SK-N-SH treated with all-trans-retinoic acid at 6 μM for 48 hours (cell line): ENCODE data around the gene KLK14.

Source experiments
- ATAC-seq: fragments of 200-7000 bp; cut with Tn5 transposase; 3 replicates; pipeline ENCODE4 v1.9.1; 2020; ENCODE audit warnings: mild to moderate bottlenecking, moderate library complexity
- ARNTL ChIP-seq: fragments of 450-650 bp; formaldehyde crosslinking; IDR thresholded peaks from 2 replicates; pipeline ENCODE4 v1.5.0; 2020; ENCODE audit warnings: low read depth, mild to moderate bottlenecking, moderate library complexity, borderline replicate concordance
- CSRNP3 ChIP-seq: fragments of 250-450 bp; sonication (Bioruptor Pico); IDR thresholded peaks from 2 replicates; pipeline ENCODE4 v1.5.1; 2021; ENCODE audit warnings: mild to moderate bottlenecking, moderate library complexity
- ISL1 ChIP-seq: fragments of 250-450 bp; sonication (Bioruptor Pico); IDR thresholded peaks from 2 replicates; pipeline ENCODE4 v2.1.2; 2022; ENCODE audit warnings: mild to moderate bottlenecking, moderate library complexity
- OSR1 ChIP-seq: fragments of 250-450 bp; sonication (Bioruptor Pico); IDR thresholded peaks from 2 replicates; pipeline ENCODE4 v1.8.0; 2022; ENCODE audit warnings: moderate library complexity, mild to moderate bottlenecking, inconsistent platforms
- PATZ1 ChIP-seq: fragments of 250-450 bp; sonication (Bioruptor Pico); IDR thresholded peaks from 2 replicates; pipeline ENCODE4 v1.8.0; 2020; ENCODE audit warnings: mild to moderate bottlenecking, moderate library complexity, borderline replicate concordance
- POU6F1 ChIP-seq: fragments of 250-450 bp; sonication (Bioruptor Pico); IDR thresholded peaks from 2 replicates; pipeline ENCODE4 v1.8.0; 2021; ENCODE audit warnings: low read depth, mild to moderate bottlenecking, moderate library complexity, borderline replicate concordance
- PPARA ChIP-seq: fragments of 250-450 bp; sonication (Bioruptor Pico); IDR thresholded peaks from 2 replicates; pipeline ENCODE4 v1.5.0; 2020; ENCODE audit warnings: mild to moderate bottlenecking, borderline replicate concordance
- RARB ChIP-seq: fragments of 250-450 bp; sonication (Bioruptor Pico); IDR thresholded peaks from 2 replicates; pipeline ENCODE4 v1.8.0; 2021; ENCODE audit warnings: mild to moderate bottlenecking, moderate library complexity
- SNAI2 ChIP-seq: fragments of 250-450 bp; sonication (Bioruptor Pico); IDR thresholded peaks from 2 replicates; pipeline ENCODE4 v1.5.0; 2020; ENCODE audit warnings: mild to moderate bottlenecking, moderate library complexity
- TCF4 ChIP-seq: fragments of 250-450 bp; sonication (Bioruptor Pico); IDR thresholded peaks from 2 replicates; pipeline ENCODE4 v1.8.0; 2021; ENCODE audit warnings: mild to moderate bottlenecking, moderate library complexity, borderline replicate concordance
- TOX ChIP-seq: fragments of 250-450 bp; sonication (Bioruptor Pico); IDR thresholded peaks from 2 replicates; pipeline ENCODE4 v1.8.0; 2021; ENCODE audit warnings: mild to moderate bottlenecking, moderate library complexity, borderline replicate concordance
- TSHZ2 ChIP-seq: fragments of 250-450 bp; sonication (Bioruptor Pico); IDR thresholded peaks from 2 replicates; pipeline ENCODE4 v1.5.0; 2020; ENCODE audit warnings: mild to moderate bottlenecking, moderate library complexity
- ZC3H10 ChIP-seq: fragments of 250-450 bp; sonication (Bioruptor Pico); IDR thresholded peaks from 2 replicates; pipeline ENCODE4 v1.5.1; 2021; ENCODE audit warnings: mild to moderate bottlenecking, moderate library complexity
- ZFP3 ChIP-seq: fragments of 250-450 bp; sonication (Bioruptor Pico); IDR thresholded peaks from 2 replicates; pipeline ENCODE4 v1.5.0; 2020; ENCODE audit warnings: mild to moderate bottlenecking, moderate library complexity
- ZFP30 ChIP-seq: fragments of 450-650 bp; formaldehyde crosslinking; IDR thresholded peaks from 2 replicates; pipeline ENCODE4 v1.5.0; 2022; ENCODE audit warnings: mild to moderate bottlenecking, moderate library complexity
- ZNF565 ChIP-seq: fragments of 450-650 bp; formaldehyde crosslinking; conservative IDR thresholded peaks from 2 replicates; pipeline ENCODE4 v1.5.0; 2020; ENCODE audit warnings: low read depth, mild to moderate bottlenecking, moderate library complexity
- ZNF70 ChIP-seq: fragments of 450-650 bp; formaldehyde crosslinking; IDR thresholded peaks from 2 replicates; pipeline ENCODE4 v1.5.0; 2020; ENCODE audit warnings: mild to moderate bottlenecking, moderate library complexity

Gene KLK14

GRCh38 chr19:51089786-51090185 lies 7.1 kb upstream of the KLK14 start (continued):
- no peak for TF ChIP-seq PATZ1 (CRISPR knock-in tag)
- no peak for TF ChIP-seq CSRNP3 (CRISPR knock-in tag)
- no peak for TF ChIP-seq POU6F1 (CRISPR knock-in tag)
- no peak for TF ChIP-seq TCF4 (CRISPR knock-in tag)
- no peak for TF ChIP-seq RARB

- no peak for ATAC-seq
- TF ChIP-seq ZFP3 (CRISPR knock-in tag) (peak; percentile 87), PATZ1 (CRISPR knock-in tag) (no peak), ZNF70 (CRISPR knock-in tag) (no peak), ZNF565 (CRISPR knock-in tag) (no peak), CSRNP3 (CRISPR knock-in tag) (no peak)
Observed at GRCh38 chr19:51086153-51086850, 3.6 kb upstream of the KLK14 start.

- ATAC-seq, result no peak
- TF ChIP-seq ZFP3 (CRISPR knock-in tag) (no peak), PPARA (CRISPR knock-in tag) (no peak), TOX (CRISPR knock-in tag) (no peak), RARB (no peak), ARNTL (CRISPR knock-in tag) (no peak), POU6F1 (CRISPR knock-in tag) (no peak), ZNF70 (CRISPR knock-in tag) (no peak), OSR1 (CRISPR knock-in tag) (no peak), ZC3H10 (CRISPR knock-in tag) (no peak), ZNF565 (CRISPR knock-in tag) (no peak)
Observed at GRCh38 chr19:51084505-51084904, 1.8 kb upstream of the KLK14 start.

GRCh38 chr19:51083783-51084182 lies 1.1 kb upstream of the KLK14 start:
- ATAC-seq, result no peak
- TF ChIP-seq POU6F1 (CRISPR knock-in tag) (no peak), TSHZ2 (CRISPR knock-in tag) (no peak), SNAI2 (no peak), TOX (CRISPR knock-in tag) (no peak), ZNF70 (CRISPR knock-in tag) (no peak), ZFP30 (no peak), ISL1 (CRISPR knock-in tag) (no peak), ZNF565 (CRISPR knock-in tag) (no peak), ZFP3 (CRISPR knock-in tag) (no peak)
